ENCODE results near the gene IFT122.

- TF ChIP-seq EP300 (IDR thresholded peaks at IDR 0.05; ENCODE audit: borderline replicate concordance) (no peak), EGR1 (IDR thresholded peaks at IDR 0.05) (no peak), FOXM1 (IDR thresholded peaks at IDR 0.05; ENCODE audit: borderline replicate concordance, low read depth) (no peak), YY1 (IDR thresholded peaks at IDR 0.05; ENCODE audit: low read depth) (no peak), NFIC (IDR thresholded peaks at IDR 0.05) (no peak), ZBTB7A (IDR thresholded peaks at IDR 0.05; ENCODE audit: low read depth) (no peak), RAD21 (IDR thresholded peaks at IDR 0.05; ENCODE audit: low read depth) (no peak), CEBPB (IDR thresholded peaks at IDR 0.05) (no peak), MAX (IDR thresholded peaks at IDR 0.05) (no peak), REST (IDR thresholded peaks at IDR 0.05; ENCODE audit: low read depth) (no peak)
These were observed 26.1 kb upstream of the IFT122 start for GRCh38 chr3:129413687-129414506.

Data from Ishikawa (cell line).